PFSK-1 (cell line): ENCODE results near the gene RHBG.

Experiments used
- POLR2AphosphoS5 ChIP-seq: IDR thresholded peaks from 2 replicates; pipeline ENCODE4 v1.6.1; 2012; ENCODE audit warnings: low read depth, mild to moderate bottlenecking, control low read depth, low read length, moderate library complexity
- TAF1 ChIP-seq: IDR thresholded peaks from 2 replicates; pipeline ENCODE4 v1.6.1; 2012; ENCODE audit warnings: low read length, control low read depth, borderline replicate concordance; ENCODE audit not compliant: insufficient read depth

GRCh38 chr1:156337888-156338179 is 31.2 kb upstream of the RHBG start:
- TF ChIP-seq POLR2AphosphoS5 (no peak), TAF1 (no peak)
